Activated CD4-positive, alpha-beta T cell treated with anti-CD3 and anti-CD28 coated beads for 24 hours (primary cell): ENCODE results near the gene C19orf38.
"Not testable (repeated sequence)": the region's sequence is repeated elsewhere in the genome, so short reads cannot be mapped to it uniquely, and the experiment has no call there.

Experiments
- DNase-seq, 2 donors: peaks; one replicate each; pipeline ENCODE4 v3.0.0-alpha.2; 2020; ENCODE audit warnings: low read depth in 2 of 2

The C19orf38 gene

DNA sequence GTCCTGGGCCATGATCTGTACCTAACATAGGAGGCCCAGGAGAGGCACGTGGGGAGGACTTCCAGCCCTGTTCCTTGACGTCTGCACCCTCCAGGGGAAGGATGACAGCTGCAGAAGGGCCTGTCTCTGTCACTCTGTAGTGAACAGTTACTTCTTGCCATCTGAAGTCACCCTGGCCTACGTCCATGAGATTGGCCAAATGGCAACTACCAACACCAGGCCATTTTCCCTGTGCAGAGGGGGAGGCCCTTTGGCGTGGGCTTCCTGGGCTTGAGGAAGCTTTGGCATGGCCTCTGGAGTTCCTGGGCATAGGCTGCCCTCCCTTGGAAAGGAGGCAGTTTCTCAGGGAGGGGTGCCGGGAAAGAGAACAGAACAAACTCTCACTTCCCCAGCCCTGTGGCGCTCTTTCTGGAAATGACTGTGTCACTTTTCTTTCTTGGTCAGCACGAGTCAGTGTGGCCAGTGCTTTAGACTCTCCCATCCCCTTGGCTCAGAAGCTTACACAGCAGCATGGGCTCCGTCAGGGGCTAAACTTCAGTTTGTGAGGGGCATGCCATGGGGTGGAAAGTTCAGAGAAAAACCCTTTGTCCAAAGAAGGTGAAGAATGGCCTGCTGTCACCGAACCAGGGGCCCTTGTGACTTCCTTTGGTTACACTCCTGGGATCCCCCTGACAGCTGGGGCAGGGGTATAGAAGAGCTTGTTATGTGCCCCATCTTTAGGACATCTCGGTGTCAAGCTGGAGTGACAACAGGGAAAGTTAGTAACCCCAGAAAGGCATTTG, 28.4 kb downstream of the C19orf38 start:
- no peak for DNase-seq

DNA sequence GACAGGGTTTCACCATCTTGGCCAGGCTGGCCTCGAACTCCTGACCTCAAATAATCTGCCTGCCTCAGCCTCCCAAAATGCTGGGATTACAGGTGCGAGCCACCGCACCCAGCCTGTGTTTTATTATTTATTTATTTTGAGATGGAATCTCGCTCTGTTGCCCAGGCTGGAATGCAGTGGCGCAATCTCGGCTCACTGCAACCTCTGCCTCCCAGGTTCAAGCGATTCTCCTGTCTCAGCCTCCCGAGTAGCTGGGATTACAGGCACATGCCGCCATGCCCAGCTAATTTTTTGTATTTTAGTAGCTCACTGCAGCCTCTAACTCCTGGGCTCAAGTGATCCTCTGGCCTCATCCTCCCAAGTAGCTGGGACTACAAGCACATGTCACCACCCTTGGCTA, 29.4 kb downstream of the C19orf38 start:
- not testable (repeated sequence) for DNase-seq

DNA sequence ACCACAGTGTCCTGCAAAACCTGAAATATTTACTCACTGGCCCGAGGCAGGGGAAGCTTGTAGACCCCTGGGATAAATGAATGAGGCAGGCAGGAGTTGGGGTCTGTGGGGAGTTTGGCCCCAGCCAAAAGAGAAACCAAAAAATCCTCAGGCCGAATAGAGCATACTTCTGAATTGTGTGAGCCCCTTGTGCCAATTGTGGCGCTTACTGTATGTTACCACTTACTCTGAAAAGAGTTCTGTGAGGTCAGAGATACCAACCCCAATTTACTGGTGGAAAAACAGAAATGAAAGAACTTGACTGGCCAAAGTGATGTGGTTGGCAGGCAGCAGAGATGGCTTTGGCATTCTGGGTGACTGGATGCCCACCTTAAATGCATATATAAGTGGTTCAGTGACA, 30.0 kb downstream of the C19orf38 start:
- no peak for DNase-seq

GRCh38 chr19:10881403-10882107, 33.3 kb downstream of the C19orf38 start:
- DNase-seq, result no peak

DNA sequence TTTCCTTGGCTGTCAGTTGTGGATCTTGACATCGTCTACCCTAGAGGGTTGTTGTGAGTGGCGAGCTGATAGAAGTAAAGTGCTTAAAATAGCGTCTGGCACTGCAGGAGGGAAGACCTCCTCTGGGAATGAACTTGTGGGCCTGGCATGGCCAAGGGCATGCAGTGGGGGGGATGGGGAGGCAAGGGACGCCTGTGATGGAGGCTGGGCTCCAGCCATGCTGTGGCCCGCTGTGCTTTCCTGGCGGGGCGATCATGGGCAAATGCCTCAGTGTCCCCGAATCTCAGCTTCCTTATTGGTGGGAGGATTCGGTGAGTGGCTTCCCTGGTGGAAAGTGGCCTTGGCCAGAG, 33.9 kb downstream of the C19orf38 start:
- no peak for DNase-seq

DNA sequence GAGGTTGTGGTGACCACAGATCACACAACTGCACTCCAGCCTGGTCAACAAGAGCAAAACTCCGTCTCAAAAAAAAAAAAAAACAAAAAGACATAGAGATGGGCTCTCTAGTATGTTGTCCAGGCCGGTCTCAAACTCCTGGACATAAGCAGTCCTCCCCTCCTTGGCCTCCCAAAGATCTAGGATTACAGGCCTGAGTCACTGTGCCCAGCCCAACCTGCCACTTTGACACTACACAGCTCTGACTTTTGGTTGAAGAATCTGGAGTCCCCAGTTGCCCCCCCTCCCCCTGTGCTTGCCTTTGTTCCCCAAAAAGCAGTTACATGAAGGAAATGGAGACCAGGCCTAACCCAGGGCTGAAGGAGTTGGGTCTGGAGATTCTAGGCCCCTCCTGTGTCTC, 36.1 kb downstream of the C19orf38 start:
- DNase-seq, result no peak

GRCh38 chr19:10885201-10886169, 37.3 kb downstream of the C19orf38 start:
- no peak for DNase-seq

GRCh38 chr19:10887616-10888367, 39.6 kb downstream of the C19orf38 start:
- DNase-seq, result no peak

GRCh38 chr19:10888421-10888866, 40.2 kb downstream of the C19orf38 start:
- DNase-seq, result no peak

- no peak for DNase-seq
These were observed 41.7 kb downstream of the C19orf38 start for GRCh38 chr19:10889880-10890279.

DNA sequence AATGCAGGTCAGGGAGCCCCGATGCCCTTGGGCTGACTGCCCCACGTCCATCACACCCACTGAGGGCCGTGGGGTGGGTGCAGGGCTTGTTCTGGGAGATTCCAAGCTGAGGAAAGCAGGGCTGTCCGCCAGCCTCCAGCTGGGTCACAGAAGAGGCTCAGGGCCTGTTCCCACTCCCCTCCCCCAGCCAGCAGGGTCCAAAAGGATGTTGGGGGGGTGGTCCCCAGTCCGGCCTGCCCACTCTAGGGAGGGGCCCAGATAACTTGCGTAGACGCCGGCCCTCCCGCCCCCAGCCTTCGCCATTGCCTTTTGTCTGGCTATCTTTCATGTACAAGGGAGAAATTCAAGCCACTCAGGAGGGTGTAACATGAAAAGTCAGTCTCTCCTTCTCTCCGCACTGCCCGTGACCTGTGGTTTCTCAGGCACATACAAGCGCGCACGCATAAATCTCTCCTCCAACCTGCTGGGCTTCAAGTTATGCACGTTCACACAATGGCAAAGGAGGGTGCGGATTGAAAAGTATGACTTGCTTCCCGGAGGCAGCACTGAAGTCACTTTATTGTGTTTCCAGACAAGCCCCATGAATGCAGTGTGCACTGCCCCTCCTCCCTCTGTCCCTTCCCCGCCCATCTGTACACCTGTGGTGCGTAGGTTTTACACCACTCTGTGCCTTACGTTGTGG, 43.3 kb downstream of the C19orf38 start:
- no peak for DNase-seq

DNA sequence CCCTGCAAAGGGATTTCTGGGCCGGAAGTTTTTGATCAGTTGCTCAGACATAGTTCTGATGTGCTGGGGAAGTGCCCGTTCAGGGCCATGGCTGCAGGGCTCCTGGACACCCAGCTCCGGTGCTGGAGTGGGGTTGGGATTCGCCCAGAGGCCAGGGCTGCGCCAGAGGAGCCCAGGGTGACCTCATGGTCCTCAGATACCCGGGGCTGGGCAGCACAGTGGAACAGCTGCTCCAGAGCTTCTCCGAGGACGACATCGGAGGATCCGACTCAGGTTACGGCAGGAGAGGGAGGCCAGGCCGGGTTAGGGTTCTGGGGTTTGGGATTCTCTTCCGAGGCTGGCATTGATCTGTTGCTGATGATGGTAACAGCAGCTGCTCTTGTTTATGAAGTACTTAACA, 44.0 kb downstream of the C19orf38 start:
- no peak for DNase-seq

GRCh38 chr19:10894911-10895213, 46.6 kb downstream of the C19orf38 start:
- DNase-seq, result no peak

DNA sequence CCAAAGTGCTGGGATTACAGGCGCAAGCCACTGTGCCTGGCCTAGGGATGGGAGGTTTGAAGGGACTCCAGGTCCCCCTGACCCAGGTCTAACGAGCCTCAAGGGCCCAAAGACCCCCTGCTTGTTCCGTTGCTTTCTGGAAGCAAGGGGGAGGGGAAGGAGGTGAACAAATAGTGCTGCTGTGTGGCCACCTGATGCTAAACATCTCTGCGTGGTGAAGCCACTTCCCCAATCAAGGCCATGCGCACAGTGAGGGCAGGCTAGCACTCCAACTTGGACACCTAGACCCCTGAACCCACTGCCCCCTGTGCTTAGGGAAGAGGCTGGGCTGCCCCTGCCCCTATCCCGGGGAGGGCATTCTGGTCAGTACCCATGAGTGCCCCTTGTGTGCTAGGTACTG, 47.1 kb downstream of the C19orf38 start:
- DNase-seq, result no peak

- no peak for DNase-seq
These were observed 47.7 kb downstream of the C19orf38 start for GRCh38 chr19:10895920-10896319.

DNA sequence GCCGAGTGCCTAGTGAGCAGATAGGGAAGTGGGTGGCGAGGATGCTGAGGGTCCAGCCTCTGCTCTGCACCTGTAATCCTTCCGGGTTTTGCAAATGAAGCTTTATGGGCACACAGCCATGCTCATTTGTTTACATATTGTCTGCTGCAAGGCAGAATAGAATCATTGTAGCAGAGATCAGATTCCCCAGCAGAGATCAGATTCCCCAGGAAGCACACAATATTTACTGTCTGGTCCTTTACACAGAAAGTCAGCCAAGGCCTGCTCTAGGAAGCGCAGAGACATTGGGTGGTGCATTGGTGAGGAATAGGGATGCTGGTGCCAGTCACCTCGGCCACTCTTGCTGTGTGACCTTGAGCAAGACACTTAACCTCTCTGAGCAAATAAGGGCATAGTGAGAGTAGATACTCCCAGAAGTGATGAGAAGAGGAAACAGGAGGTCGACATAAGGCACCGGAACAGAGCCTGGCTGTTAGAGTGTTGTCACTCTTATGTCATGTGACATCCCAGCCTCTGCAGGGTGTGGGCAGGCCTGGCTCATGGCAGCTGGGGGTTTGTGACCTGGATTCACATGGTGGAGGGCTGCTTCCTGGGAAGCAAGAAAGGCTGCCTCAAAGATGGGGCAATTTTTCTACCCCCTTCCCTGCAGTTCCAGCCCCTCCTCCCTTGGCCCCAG, 48.8 kb downstream of the C19orf38 start:
- DNase-seq, result no peak

DNA sequence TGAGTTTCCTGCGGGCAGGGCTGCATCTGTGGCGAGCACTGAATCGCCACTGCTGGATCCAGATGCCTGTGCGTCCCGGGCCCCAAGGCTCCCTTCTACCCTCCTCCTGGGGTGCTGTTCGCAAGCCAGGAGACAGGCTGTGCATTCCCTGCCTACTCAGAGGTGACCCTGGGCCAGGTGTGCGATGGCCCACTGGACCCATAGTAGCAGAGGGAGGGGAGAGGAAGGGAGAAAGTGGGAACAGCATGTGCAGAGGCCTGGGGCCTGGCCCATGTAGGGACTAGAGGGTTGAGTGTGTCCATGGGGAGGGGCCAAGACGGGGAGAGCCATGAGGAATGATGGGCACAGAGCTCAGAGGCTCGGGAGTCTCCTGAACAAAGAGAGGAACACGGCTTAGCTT, 50.4 kb downstream of the C19orf38 start:
- DNase-seq, result no peak

- DNase-seq, result no peak
These were observed 51.0 kb downstream of the C19orf38 start for GRCh38 chr19:10899151-10899653.

DNA sequence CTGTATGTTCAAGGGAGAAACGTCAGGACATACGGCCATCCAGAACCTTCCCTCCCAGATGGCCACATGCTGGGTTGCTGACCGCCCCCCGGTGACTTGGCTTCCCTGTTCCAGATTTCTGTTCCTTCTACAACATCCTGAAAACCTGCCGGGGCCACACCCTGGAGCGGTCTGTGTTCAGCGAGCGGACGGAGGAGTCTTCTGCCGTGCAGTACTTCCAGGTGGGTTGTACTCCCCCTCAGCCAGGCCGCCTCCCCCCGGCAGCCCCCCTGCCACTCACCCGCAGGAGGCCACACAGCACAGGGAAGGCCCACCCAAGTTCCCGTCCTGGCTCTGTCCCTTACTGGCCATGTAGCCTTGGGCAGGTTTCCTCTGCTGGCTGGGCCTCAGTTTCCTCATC, 59.7 kb downstream of the C19orf38 start:
- no peak for DNase-seq

GRCh38 chr19:10908380-10908960, 60.3 kb downstream of the C19orf38 start:
- no peak for DNase-seq
